Measurements from ENCODE around the gene POLA2.

The POLA2 gene

GRCh38 chr11:65341856-65342255 is 80.1 kb downstream of the POLA2 start:
- no peak for DNase-seq
